ENCODE data around the gene MYO5A. TPM values are rescaled to one million over a fixed set of nuclear protein-coding genes. Genes with fewer than 3 reads are reported as not detected.

MYO5A gene
- total and polyA plus RNA-seq, 2 donors (not counting 3 experiments of a cell fraction or from before 2014, with no cell fraction given): 31.9 to 91.9 TPM

GRCh38 chr15:52383100-52383588, 145.5 kb downstream of the MYO5A start:
- no peaks in the 10 kb centered on the region for H3K9me1 ChIP-seq (replicated peaks; ENCODE audit: control insufficient read depth, extremely low read depth, insufficient read depth, low read length)
- ChIA-PET POLR2A (no interaction called here), CTCF (interaction anchor here (1.0 to 1.4 kb wide), 4 partner anchors 10 to 353 kb away, joined by 4 read pairs; no protein-coding TSS in a partner anchor)
- peak overlapping the region; percentile 59 for H3K27ac ChIP-seq (ENCODE audit: insufficient read depth, low read depth, low read length)
- no peaks in the 10 kb centered on the region for H3K9me3 ChIP-seq (replicated peaks; ENCODE audit: control insufficient read depth, insufficient read depth, low read length)
- H4K20me1 ChIP-seq (replicated peaks; ENCODE audit: control insufficient read depth, extremely low read depth, insufficient read depth, low read length): no peaks in the 10 kb centered on the region
- intact Hi-C loops (cut with micrococcal nuclease) (no loop called here), dilution Hi-C loops (cut with MboI; ENCODE audit: extremely low pct_ligation_motif_present, low sequenced_read_pairs) (no loop called here)
- no peak overlapping the region for H3K9ac ChIP-seq (replicated peaks; ENCODE audit: extremely low read depth, insufficient read depth, low read length)
- FAIRE-seq (peak; percentile 24), DNase-seq (ENCODE audit: low read depth, low spot score) (peak; percentile 52)
- no peak overlapping the region for H3K4me2 ChIP-seq (ENCODE audit: insufficient read depth, low read length)
- H3K27me3 ChIP-seq (ENCODE audit: control insufficient read depth in 2 of 2, insufficient read depth in 2 of 2, low read length in 2 of 2): no peaks in the 10 kb centered on the region
- H3K79me2 ChIP-seq (ENCODE audit: control insufficient read depth, insufficient read depth, low read length): no peaks in the 10 kb centered on the region
- no peak overlapping the region for H2AFZ ChIP-seq (ENCODE audit: low read depth, low read length)
- BruUV-seq (replicated peaks): no TSS peak
- TF ChIP-seq POLR2AphosphoS5 (IDR thresholded peaks at IDR 0.05; ENCODE audit: insufficient read depth, low read depth, low read length) (no peak), POLR2A (IDR thresholded peaks at IDR 0.05; ENCODE audit: low read depth, low read length) (no peak), GATA2 (IDR thresholded peaks at IDR 0.05; ENCODE audit: insufficient read depth, insufficient read length, low read depth, low read length) (no peak), EZH2 (IDR thresholded peaks at IDR 0.05; ENCODE audit: borderline replicate concordance, low read depth, low read length, severe bottlenecking) (no peak), MYC (IDR thresholded peaks at IDR 0.05; ENCODE audit: low read depth, low read length) (no peak), FOS (IDR thresholded peaks at IDR 0.05; ENCODE audit: borderline replicate concordance, insufficient read depth, low read length) (no peak), JUN (IDR thresholded peaks at IDR 0.05; ENCODE audit: borderline replicate concordance, insufficient read depth, insufficient read length, low read depth) (no peak)
- TF ChIP-seq, protein P1, sequence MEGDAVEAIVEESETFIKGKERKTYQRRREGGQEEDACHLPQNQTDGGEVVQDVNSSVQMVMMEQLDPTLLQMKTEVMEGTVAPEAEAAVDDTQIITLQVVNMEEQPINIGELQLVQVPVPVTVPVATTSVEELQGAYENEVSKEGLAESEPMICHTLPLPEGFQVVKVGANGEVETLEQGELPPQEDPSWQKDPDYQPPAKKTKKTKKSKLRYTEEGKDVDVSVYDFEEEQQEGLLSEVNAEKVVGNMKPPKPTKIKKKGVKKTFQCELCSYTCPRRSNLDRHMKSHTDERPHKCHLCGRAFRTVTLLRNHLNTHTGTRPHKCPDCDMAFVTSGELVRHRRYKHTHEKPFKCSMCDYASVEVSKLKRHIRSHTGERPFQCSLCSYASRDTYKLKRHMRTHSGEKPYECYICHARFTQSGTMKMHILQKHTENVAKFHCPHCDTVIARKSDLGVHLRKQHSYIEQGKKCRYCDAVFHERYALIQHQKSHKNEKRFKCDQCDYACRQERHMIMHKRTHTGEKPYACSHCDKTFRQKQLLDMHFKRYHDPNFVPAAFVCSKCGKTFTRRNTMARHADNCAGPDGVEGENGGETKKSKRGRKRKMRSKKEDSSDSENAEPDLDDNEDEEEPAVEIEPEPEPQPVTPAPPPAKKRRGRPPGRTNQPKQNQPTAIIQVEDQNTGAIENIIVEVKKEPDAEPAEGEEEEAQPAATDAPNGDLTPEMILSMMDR (IDR thresholded peaks at IDR 0.05; ENCODE audit: extremely low read depth in 1 of 2, insufficient read depth in 1 of 2, low read depth in 1 of 2, low read length in 2 of 2): no peak
- TF ChIP-seq, protein P2, sequence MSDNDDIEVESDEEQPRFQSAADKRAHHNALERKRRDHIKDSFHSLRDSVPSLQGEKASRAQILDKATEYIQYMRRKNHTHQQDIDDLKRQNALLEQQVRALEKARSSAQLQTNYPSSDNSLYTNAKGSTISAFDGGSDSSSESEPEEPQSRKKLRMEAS (IDR thresholded peaks at IDR 0.05; ENCODE audit: insufficient read depth, insufficient read length): no peak
- no peak overlapping the region for H3K4me3 ChIP-seq (replicated peaks in 1 of 3; ENCODE audit: insufficient read depth in 1 of 3, low read depth in 1 of 3, low read length in 3 of 3)
- H3K4me1 ChIP-seq (ENCODE audit: control insufficient read depth, extremely low read depth, insufficient read depth, low read length): peaks cover 17% of the 10 kb centered on the region
- peaks cover 16 to 17% of the 10 kb centered on the region in 2 experiments for H3K36me3 ChIP-seq (ENCODE audit: control insufficient read depth in 2 of 2, extremely low read depth in 1 of 2, insufficient read depth in 2 of 2, low read length in 2 of 2)

Measured in endothelial cell of umbilical vein (primary cell).